ENCODE measurements around the gene ZNF43. TPM values are rescaled to one million over a fixed set of nuclear protein-coding genes. Genes with fewer than 3 reads are reported as not detected.

ZNF43 gene
- total and polyA plus RNA-seq, 2 experiments from 2014 or later = 22.2 to 59.8 TPM

GRCh38 chr19:21856773-21857514 is 21.0 kb upstream of the ZNF43 start:
- ATAC-seq = peak; percentile 21; the same call in 2 of the 3 replicates
- H3K9me2 ChIP-seq (ENCODE audit: insufficient read depth) = no peaks in the 10 kb centered on the region
- no peak overlapping the region for H3K27ac Mint-ChIP-seq

More at GRCh38 chr19:21856773-21857514, 21.0 kb upstream of the ZNF43 start:
- no peak overlapping the region; the same call in 2 of the 3 replicates for H3K4me3 Mint-ChIP-seq
- peak overlapping the region; percentile 56 for H3K4me2 ChIP-seq
- H3K27me3 Mint-ChIP-seq (ENCODE audit: insufficient read depth, low read depth, poor library complexity) = peaks cover 5% of the 10 kb centered on the region
- no peak overlapping the region for H3K27ac ChIP-seq (ENCODE audit: low read depth)
- H3K36me3 Mint-ChIP-seq (ENCODE audit: low read depth) = peaks cover 8% of the 10 kb centered on the region
- H3K27me3 ChIP-seq (ENCODE audit: insufficient read depth) = peaks cover 33% of the 10 kb centered on the region
- no peak overlapping the region for H2AFZ ChIP-seq
- peak; percentile 24 for DNase-seq (ENCODE audit: low spot score)
- no peaks in the 10 kb centered on the region for H3K36me3 ChIP-seq (ENCODE audit: insufficient read depth)
- H4K20me1 ChIP-seq (replicated peaks; ENCODE audit: insufficient read depth) = no peaks in the 10 kb centered on the region
- peak overlapping the region; percentile 20 for H3K4me3 ChIP-seq
- H3K4me1 Mint-ChIP-seq = peaks cover 13% of the 10 kb centered on the region
- peaks cover 21% of the 10 kb centered on the region for H3K4me1 ChIP-seq (ENCODE audit: insufficient read depth)
- H3K9me3 Mint-ChIP-seq = peaks cover 39% of the 10 kb centered on the region
- H3K79me2 ChIP-seq (replicated peaks; ENCODE audit: insufficient read depth) = no peaks in the 10 kb centered on the region
- TF ChIP-seq EZH2phosphoT487 (IDR thresholded peaks at IDR 0.05; ENCODE audit: unreplicated experiment) (no peak), POLR2AphosphoS5 (IDR thresholded peaks at IDR 0.05; ENCODE audit: low read depth) (no peak), CTCF (conservative IDR thresholded peaks at IDR 0.05; ENCODE audit: low read depth in 2 of 2) (0 out of 4 replicates have a peak, but pooled peaks of 1 of the 2 experiments have one; percentile 13), ETS1 (IDR thresholded peaks at IDR 0.05) (no peak), REST (IDR thresholded peaks at IDR 0.05; ENCODE audit: unreplicated experiment) (no peak)
- no peaks in the 10 kb centered on the region for H3F3A ChIP-seq (replicated peaks; ENCODE audit: low read depth)
